ENCODE measurements around the gene TSPAN9.

DNA sequence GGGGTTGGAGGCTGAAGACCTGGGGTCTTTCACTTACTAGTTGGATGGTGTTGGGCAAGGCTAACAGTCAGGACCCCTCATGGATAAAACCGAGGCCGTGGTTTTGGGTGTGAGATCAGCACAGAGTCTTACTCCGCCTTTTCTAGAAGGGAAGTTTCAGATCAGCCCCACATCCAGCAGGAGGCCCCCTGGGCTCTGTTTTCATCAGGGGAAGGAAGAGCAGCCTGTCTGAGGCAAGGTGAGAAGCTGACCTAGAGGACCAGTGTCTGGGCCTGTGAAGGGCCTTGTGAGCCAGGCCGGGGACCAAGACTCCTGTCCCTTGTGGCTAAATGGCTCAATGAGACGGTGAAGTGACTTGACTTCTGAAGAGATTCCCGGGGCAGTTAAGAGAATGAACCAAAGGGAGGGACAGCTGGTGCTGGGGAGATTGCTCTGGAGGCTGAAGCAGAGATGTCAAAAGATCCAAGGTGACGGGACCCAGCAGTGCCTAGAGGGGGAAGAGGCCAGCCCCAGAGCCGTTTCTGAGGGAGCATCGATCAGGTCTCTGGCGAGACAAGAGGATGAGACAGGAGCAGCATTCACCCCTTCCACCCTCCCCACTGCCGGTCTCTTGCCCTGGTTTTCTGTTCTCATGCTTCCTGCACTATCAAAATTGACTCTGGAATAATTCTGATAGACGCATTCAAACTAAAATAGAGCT lies 40.1 kb upstream of the TSPAN9 start:
- TF ChIP-seq, protein P1, sequence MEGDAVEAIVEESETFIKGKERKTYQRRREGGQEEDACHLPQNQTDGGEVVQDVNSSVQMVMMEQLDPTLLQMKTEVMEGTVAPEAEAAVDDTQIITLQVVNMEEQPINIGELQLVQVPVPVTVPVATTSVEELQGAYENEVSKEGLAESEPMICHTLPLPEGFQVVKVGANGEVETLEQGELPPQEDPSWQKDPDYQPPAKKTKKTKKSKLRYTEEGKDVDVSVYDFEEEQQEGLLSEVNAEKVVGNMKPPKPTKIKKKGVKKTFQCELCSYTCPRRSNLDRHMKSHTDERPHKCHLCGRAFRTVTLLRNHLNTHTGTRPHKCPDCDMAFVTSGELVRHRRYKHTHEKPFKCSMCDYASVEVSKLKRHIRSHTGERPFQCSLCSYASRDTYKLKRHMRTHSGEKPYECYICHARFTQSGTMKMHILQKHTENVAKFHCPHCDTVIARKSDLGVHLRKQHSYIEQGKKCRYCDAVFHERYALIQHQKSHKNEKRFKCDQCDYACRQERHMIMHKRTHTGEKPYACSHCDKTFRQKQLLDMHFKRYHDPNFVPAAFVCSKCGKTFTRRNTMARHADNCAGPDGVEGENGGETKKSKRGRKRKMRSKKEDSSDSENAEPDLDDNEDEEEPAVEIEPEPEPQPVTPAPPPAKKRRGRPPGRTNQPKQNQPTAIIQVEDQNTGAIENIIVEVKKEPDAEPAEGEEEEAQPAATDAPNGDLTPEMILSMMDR (IDR thresholded peaks at IDR 0.05; ENCODE audit: low read depth, low read length), result no peak
- TF ChIP-seq MYC (IDR thresholded peaks at IDR 0.05; ENCODE audit: low read depth, low read length), result no peak
- TF ChIP-seq, protein P2, sequence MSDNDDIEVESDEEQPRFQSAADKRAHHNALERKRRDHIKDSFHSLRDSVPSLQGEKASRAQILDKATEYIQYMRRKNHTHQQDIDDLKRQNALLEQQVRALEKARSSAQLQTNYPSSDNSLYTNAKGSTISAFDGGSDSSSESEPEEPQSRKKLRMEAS (IDR thresholded peaks at IDR 0.05; ENCODE audit: low read depth, low read length), result no peak

Measured in NB4 (cell line).